ENCODE data around the gene NME7.

- no peak for TF ChIP-seq CTCF (IDR thresholded peaks at IDR 0.05)
- TF ChIP-seq POLR2A (IDR thresholded peaks at IDR 0.05) = no peak
Observed at GRCh38 chr1:169387399-169387798, 19.8 kb upstream of the NME7 start.
